GM12878 (cell line): ENCODE results near the gene SPP2. TPM values are rescaled to one million over a fixed set of nuclear protein-coding genes. Genes with fewer than 3 reads are reported as not detected.

Experiments
- ATAC-seq: fragments of 200-7000 bp; cut with Tn5 transposase; 3 replicates; pipeline ENCODE4 v1.9.1; 2020; ENCODE audit warnings: mild to moderate bottlenecking, moderate library complexity
- BruUV-seq: library from RNA; stranded (reverse); fragments of 400-500 nt; replicated peaks from 2 replicates; lab custom pipeline; 2021; lab: Mats Ljungman, UMichigan
- CTCF ChIA-PET: fragments of 300-600 bp; sonication (Branson Sonifier 250); formaldehyde crosslinking; extraction: SDS; loops from one replicate; lab custom pipeline; 2021; ENCODE audit warnings: inconsistent platforms; lab: Yijun Ruan, JAX
- POLR2A ChIA-PET: fragments of 350-600 bp; formaldehyde crosslinking; extraction: SDS; loops from one replicate; lab custom pipeline; 2021; ENCODE audit warnings: inconsistent platforms; lab: Charles Lee
- RAD21 ChIA-PET: fragments of 300-600 bp; sonication (Branson Sonifier 250); formaldehyde crosslinking; loops from one replicate; lab custom pipeline; 2023; ENCODE audit warnings: antibody characterized with exemption; ENCODE audit not compliant: unreplicated experiment; lab: Charles Lee
- SMC1A ChIA-PET: fragments of 300-600 bp; sonication (Branson Sonifier 250); formaldehyde crosslinking; loops from one replicate; lab custom pipeline; 2023; ENCODE audit not compliant: unreplicated experiment, uncharacterized antibody; lab: Charles Lee
- DNase-seq: peaks from one replicate; pipeline ENCODE4 v3.0.0-alpha.2; 2011; ENCODE audit warnings: low read depth, low spot score
- FAIRE-seq: peaks from 3 replicates; lab custom pipeline; 2011; peaks lifted over from hg19 to GRCh38; lab: Jason Lieb, UNC
- H2AFZ ChIP-seq: 2 replicates; pipeline ENCODE4 v1.6.0; 2011; ENCODE audit warnings: low read depth, low read length, control low read depth; ENCODE audit not compliant: control insufficient read depth
- H3K27ac ChIP-seq: 2 replicates; pipeline ENCODE4 v1.5.1; 2011; ENCODE audit warnings: control low read depth; ENCODE audit not compliant: control insufficient read depth, insufficient read depth
- H3K27me3 ChIP-seq, 2 experiments: replicated peaks in 1 of 2; 2 replicates each; pipeline versions ENCODE4 v1.6.0 to v1.6.1; 2011; ENCODE audit warnings: low read length in 1 of 2; ENCODE audit not compliant: control insufficient read depth in 2 of 2, insufficient read depth in 2 of 2
- H3K36me3 ChIP-seq, 2 experiments: 2 replicates each; pipeline ENCODE4 v1.5.1; 2011; ENCODE audit warnings: low read length in 1 of 2; ENCODE audit not compliant: control insufficient read depth in 2 of 2, insufficient read depth in 2 of 2
- H3K4me1 ChIP-seq: 2 replicates; pipeline ENCODE4 v1.6.1; 2011; ENCODE audit warnings: mild to moderate bottlenecking, low read length, moderate library complexity, mixed read lengths; ENCODE audit not compliant: control insufficient read depth, insufficient read depth
- H3K4me2 ChIP-seq: 2 replicates; pipeline ENCODE4 v1.6.0; 2011; ENCODE audit warnings: control low read depth; ENCODE audit not compliant: control insufficient read depth, insufficient read depth
- H3K4me3 ChIP-seq: fragments of 200-600 bp; sonication (generic); 2 replicates; pipeline ENCODE4 v1.5.1; 2016
- H3K79me2 ChIP-seq: 2 replicates; pipeline ENCODE4 v1.6.0; 2011; ENCODE audit warnings: low read length; ENCODE audit not compliant: control insufficient read depth, insufficient read depth
- H3K9ac ChIP-seq: 2 replicates; pipeline ENCODE4 v1.8.0; 2011; ENCODE audit warnings: low read length, control low read depth, mixed read lengths; ENCODE audit not compliant: control insufficient read depth, insufficient read depth
- H3K9me3 ChIP-seq: replicated peaks from 3 replicates; pipeline ENCODE4 v1.5.1; 2011; ENCODE audit warnings: mild to moderate bottlenecking, low read length; ENCODE audit not compliant: control insufficient read depth, insufficient read depth
- H4K20me1 ChIP-seq: 2 replicates; pipeline ENCODE4 v1.6.0; 2011; ENCODE audit not compliant: control insufficient read depth, insufficient read depth
- BCL11A ChIP-seq: IDR thresholded peaks from 2 replicates; pipeline ENCODE4 v1.6.1; 2011; ENCODE audit warnings: low read depth, low read length
- EZH2 ChIP-seq: IDR thresholded peaks from 2 replicates; pipeline ENCODE4 v1.6.1; 2012; ENCODE audit warnings: low read depth, mild to moderate bottlenecking, control low read depth, inconsistent platforms, low read length, borderline replicate concordance; ENCODE audit not compliant: control insufficient read depth
- NFIC ChIP-seq: IDR thresholded peaks from 2 replicates; pipeline ENCODE4 v1.6.1; 2012; ENCODE audit warnings: low read depth, mild to moderate bottlenecking, inconsistent platforms, low read length, moderate library complexity
- PAX5 ChIP-seq: IDR thresholded peaks from 2 replicates; pipeline ENCODE4 v1.6.1; 2011; ENCODE audit warnings: low read depth, low read length, borderline replicate concordance
- SREBF1 ChIP-seq: IDR thresholded peaks from 2 replicates; pipeline ENCODE4 v1.6.1; 2012; ENCODE audit warnings: mild to moderate bottlenecking, low read length
- TARDBP ChIP-seq: IDR thresholded peaks from 2 replicates; pipeline ENCODE4 v1.6.1; 2016; ENCODE audit warnings: borderline replicate concordance
- WRNIP1 ChIP-seq: IDR thresholded peaks from 2 replicates; pipeline ENCODE4 v1.6.1; 2011; ENCODE audit warnings: low read depth, low read length, improper control_type of control experiment, borderline replicate concordance
- WGBS: methylation state at CpG from one replicate; pipeline ENCODE4 v1.1.6; 2016; ENCODE audit warnings: low lambda C conversion rate; ENCODE audit not compliant: insufficient replicate concordance, insufficient coverage; ENCODE audit errors: missing lambda C conversion rate; 5-methylcytosine and 5-hydroxymethylcytosine counted together
- in situ Hi-C: fragments of 300-500 bp; cut with MboI; formaldehyde crosslinking; loops from 9 replicates; pipeline ENCODE4 v1.14.3; 2018; ENCODE audit warnings: mixed read lengths
- intact Hi-C: fragments of 100-400 bp; cut with micrococcal nuclease; formaldehyde crosslinking; loops from one replicate; pipeline ENCODE4 v1.14.2; 2022; ENCODE audit not compliant: unreplicated experiment
- polyA plus RNA-seq, 11 experiments: library from polyadenylated mRNA; depleted of rRNA in 4 of 11; unstranded in 6 of 11; stranded (reverse) in 5 of 11; fragments of >200 nt; fragmentation: Nextera tagmentation in 4 of 11; fragmentation: Illumina TruSeq in 1 of 11; extraction: Ambion mirVana in 4 of 11; extraction: Trizol in 1 of 11; gene quantifications; 1 replicate in 1 of 11; 2 replicates in 10 of 11; pipeline versions ENCODE4 v1.2.1 to v1.2.3, GENCODE V29; 2011 to 2016; ENCODE audit warnings: inconsistent platforms in 2 of 11, missing spikeins in 2 of 11, low read depth in 1 of 11
- total RNA-seq, 4 experiments: library from RNA; depleted of rRNA in 3 of 4; stranded (reverse); fragments of >200 nt in 3 of 4; fragmentation: Illumina TruSeq in 1 of 4; extraction: Trizol in 1 of 4; gene quantifications; 2 replicates each; pipeline versions ENCODE4 v1.2.1 to v1.2.3, GENCODE V29; 2013 to 2021
- TF ChIP-seq, protein P1 (sequence below): fragments of 450-650 bp; conservative IDR thresholded peaks from 2 replicates; pipeline ENCODE4 v1.6.1; 2017; ENCODE audit warnings: mild to moderate bottlenecking, moderate library complexity
- TF ChIP-seq, protein P2 (sequence below): IDR thresholded peaks from 2 replicates; pipeline ENCODE4 v1.6.1; 2011; ENCODE audit warnings: borderline replicate concordance, low read depth, mild to moderate bottlenecking, moderate library complexity, low read length; ENCODE audit not compliant: insufficient read depth, poor library complexity, severe bottlenecking

The SPP2 gene
- total and polyA plus RNA-seq, 10 of the 15 experiments (the other 5 are each of a cell fraction or from before 2014, with no cell fraction given), result not detected

DNA sequence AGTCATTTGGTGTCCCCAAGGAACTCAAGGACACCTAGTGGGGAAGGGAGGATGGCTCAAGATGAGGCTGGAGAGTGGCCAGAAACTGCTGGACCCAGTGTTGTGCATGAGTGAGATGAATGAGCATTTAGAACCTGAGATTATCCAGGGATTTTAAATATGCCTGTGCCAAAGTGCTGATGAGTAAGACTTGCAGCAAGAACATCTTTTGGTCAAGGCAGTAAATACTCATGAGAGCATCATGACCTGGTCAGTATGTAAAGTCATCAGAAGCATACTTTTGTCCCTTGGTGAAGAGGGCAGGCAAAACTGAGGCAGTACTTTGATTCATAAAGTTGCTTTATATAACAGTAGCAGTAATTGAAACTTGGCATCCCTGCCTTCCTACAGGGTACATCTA lies 3.1 kb upstream of the SPP2 start:
- ATAC-seq, result no peak
- no peaks in the 10 kb centered on the region for H3K36me3 ChIP-seq
- ChIA-PET SMC1A (interaction anchor here (1.1 kb wide), 1 partner anchor 21 kb away, joined by 3 read pairs; no protein-coding TSS in a partner anchor), CTCF (no interaction called here), POLR2A (no interaction called here), RAD21 (no interaction called here)
- H3K9ac ChIP-seq, result no peak overlapping the region
- H3K4me3 ChIP-seq, result no peak overlapping the region
- H3K9me3 ChIP-seq, result no peaks in the 10 kb centered on the region
- TF ChIP-seq EZH2, result no peak
- TF ChIP-seq SREBF1, result no peak
- TF ChIP-seq PAX5, result no peak
- no TSS peak for BruUV-seq
- in situ Hi-C loops, result no loop called here
- no peak for FAIRE-seq
- H2AFZ ChIP-seq, result no peak overlapping the region
- peaks cover 0 to 3% of the 10 kb centered on the region in 2 experiments; a peak in 3 of 4 replicates for H3K27me3 ChIP-seq
- no peaks in the 10 kb centered on the region for H3K4me1 ChIP-seq
- no peak overlapping the region for H3K27ac ChIP-seq
- intact Hi-C loops, result no loop called here
- no peak for DNase-seq
- H3K79me2 ChIP-seq, result no peaks in the 10 kb centered on the region
- H3K4me2 ChIP-seq, result no peak overlapping the region
- H4K20me1 ChIP-seq, result no peaks in the 10 kb centered on the region

DNA sequence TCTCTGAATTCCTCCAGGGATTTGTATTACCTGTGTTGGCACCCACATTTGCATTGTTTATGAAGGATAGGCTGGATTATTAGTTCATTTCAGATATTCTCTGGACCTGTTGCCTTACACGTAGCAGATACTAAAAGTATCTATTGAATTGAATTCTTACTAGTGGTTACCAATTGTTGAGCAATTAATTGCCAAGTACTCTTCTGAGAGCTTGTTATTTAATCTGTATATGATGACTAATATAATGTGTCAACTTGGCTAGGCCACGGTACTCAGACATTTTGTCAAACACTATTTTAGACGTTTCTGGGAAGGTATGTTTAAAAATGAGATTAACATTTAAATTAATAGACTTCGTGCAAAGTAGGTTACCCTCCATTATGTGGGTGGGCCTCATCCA lies 2.5 kb upstream of the SPP2 start:
- BruUV-seq, result no TSS peak
- Histone ChIP-seq H3K27ac (no peak overlapping the region), H3K36me3 (no peaks in the 10 kb centered on the region), H3K4me3 (no peak overlapping the region), H3K79me2 (no peaks in the 10 kb centered on the region), H3K27me3 (peaks cover 0 to 3% of the 10 kb centered on the region in 2 experiments; a peak in 3 of 4 replicates), H3K4me1 (no peaks in the 10 kb centered on the region), H4K20me1 (no peaks in the 10 kb centered on the region), H3K9me3 (no peaks in the 10 kb centered on the region), H2AFZ (no peak overlapping the region), H3K4me2 (no peak overlapping the region), H3K9ac (no peak overlapping the region)
- in situ Hi-C loops (no loop called here), intact Hi-C loops (no loop called here)
- ATAC-seq (no peak), FAIRE-seq (no peak), DNase-seq (no peak)
- SMC1A ChIA-PET, result interaction anchor here (1.1 kb wide), 1 partner anchor 22 kb away, joined by 3 read pairs; no protein-coding TSS in a partner anchor
- 3% methylated on average over 4 of the region's 4 CpGs for WGBS
- CTCF ChIA-PET, result no interaction called here
- RAD21 ChIA-PET, result no interaction called here
- POLR2A ChIA-PET, result no interaction called here
- TF ChIP-seq NFIC, result no peak
- TF ChIP-seq TARDBP, result no peak
- TF ChIP-seq SREBF1, result no peak
- TF ChIP-seq BCL11A, result no peak
- TF ChIP-seq, protein P1, sequence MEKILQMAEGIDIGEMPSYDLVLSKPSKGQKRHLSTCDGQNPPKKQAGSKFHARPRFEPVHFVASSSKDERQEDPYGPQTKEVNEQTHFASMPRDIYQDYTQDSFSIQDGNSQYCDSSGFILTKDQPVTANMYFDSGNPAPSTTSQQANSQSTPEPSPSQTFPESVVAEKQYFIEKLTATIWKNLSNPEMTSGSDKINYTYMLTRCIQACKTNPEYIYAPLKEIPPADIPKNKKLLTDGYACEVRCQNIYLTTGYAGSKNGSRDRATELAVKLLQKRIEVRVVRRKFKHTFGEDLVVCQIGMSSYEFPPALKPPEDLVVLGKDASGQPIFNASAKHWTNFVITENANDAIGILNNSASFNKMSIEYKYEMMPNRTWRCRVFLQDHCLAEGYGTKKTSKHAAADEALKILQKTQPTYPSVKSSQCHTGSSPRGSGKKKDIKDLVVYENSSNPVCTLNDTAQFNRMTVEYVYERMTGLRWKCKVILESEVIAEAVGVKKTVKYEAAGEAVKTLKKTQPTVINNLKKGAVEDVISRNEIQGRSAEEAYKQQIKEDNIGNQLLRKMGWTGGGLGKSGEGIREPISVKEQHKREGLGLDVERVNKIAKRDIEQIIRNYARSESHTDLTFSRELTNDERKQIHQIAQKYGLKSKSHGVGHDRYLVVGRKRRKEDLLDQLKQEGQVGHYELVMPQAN, result no peak
- no peak for TF ChIP-seq WRNIP1
- TF ChIP-seq, protein P2, sequence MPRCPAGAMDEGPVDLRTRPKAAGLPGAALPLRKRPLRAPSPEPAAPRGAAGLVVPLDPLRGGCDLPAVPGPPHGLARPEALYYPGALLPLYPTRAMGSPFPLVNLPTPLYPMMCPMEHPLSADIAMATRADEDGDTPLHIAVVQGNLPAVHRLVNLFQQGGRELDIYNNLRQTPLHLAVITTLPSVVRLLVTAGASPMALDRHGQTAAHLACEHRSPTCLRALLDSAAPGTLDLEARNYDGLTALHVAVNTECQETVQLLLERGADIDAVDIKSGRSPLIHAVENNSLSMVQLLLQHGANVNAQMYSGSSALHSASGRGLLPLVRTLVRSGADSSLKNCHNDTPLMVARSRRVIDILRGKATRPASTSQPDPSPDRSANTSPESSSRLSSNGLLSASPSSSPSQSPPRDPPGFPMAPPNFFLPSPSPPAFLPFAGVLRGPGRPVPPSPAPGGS, result peak; percentile 52
